ENCODE results near the gene RDX. TPM values are rescaled to one million over a fixed set of nuclear protein-coding genes. Genes with fewer than 3 reads are reported as not detected.
A peak's percentile ranks its signal among the peaks of the same experiment; 100 is the strongest.

Gene RDX
- total and polyA plus RNA-seq, 2 of the 13 experiments (the other 11 are each of a cell fraction or from before 2014, with no cell fraction given): 20.7 to 63.1 TPM

GRCh38 chr11:110305169-110306018, 9.0 kb upstream of the RDX start (continued):
- TF ChIP-seq, protein P1, sequence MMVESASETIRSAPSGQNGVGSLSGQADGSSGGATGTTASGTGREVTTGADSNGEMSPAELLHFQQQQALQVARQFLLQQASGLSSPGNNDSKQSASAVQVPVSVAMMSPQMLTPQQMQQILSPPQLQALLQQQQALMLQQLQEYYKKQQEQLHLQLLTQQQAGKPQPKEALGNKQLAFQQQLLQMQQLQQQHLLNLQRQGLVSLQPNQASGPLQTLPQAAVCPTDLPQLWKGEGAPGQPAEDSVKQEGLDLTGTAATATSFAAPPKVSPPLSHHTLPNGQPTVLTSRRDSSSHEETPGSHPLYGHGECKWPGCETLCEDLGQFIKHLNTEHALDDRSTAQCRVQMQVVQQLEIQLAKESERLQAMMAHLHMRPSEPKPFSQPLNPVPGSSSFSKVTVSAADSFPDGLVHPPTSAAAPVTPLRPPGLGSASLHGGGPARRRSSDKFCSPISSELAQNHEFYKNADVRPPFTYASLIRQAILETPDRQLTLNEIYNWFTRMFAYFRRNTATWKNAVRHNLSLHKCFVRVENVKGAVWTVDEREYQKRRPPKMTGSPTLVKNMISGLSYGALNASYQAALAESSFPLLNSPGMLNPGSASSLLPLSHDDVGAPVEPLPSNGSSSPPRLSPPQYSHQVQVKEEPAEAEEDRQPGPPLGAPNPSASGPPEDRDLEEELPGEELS (CRISPR knock-in tag; IDR thresholded peaks at IDR 0.05): no peak
- TF ChIP-seq KAT8 (CRISPR knock-in tag; IDR thresholded peaks at IDR 0.05) (no peak), FOXP1 (IDR thresholded peaks at IDR 0.05) (no peak), FOXP1 (CRISPR knock-in tag; IDR thresholded peaks at IDR 0.05) (peak; percentile 19; the same call in 1 of the 2 replicates), ZNF530 (CRISPR knock-in tag; IDR thresholded peaks at IDR 0.05; ENCODE audit: low read depth) (no peak), TBX2 (CRISPR knock-in tag; IDR thresholded peaks at IDR 0.05; ENCODE audit: borderline replicate concordance) (no peak), RBM22 (optimal IDR thresholded peaks at IDR 0.05; ENCODE audit: low read length) (no peak), ZNF354B (CRISPR knock-in tag; IDR thresholded peaks at IDR 0.05) (no peak), DNMT1 (CRISPR knock-in tag; IDR thresholded peaks at IDR 0.05) (no peak), MXI1 (IDR thresholded peaks at IDR 0.05; ENCODE audit: borderline replicate concordance, low read depth, low read length) (no peak), SALL1 (CRISPR knock-in tag; IDR thresholded peaks at IDR 0.05) (no peak), ZNF878 (CRISPR knock-in tag; IDR thresholded peaks at IDR 0.05) (no peak), SOX5 (CRISPR knock-in tag; IDR thresholded peaks at IDR 0.05; ENCODE audit: borderline replicate concordance) (peak; percentile 59; the same call in 1 of the 2 replicates), ZNF34 (CRISPR knock-in tag; IDR thresholded peaks at IDR 0.05; ENCODE audit: borderline replicate concordance) (no peak), RARG (CRISPR knock-in tag; IDR thresholded peaks at IDR 0.05; ENCODE audit: low read depth) (no peak), ZNF546 (CRISPR knock-in tag; conservative IDR thresholded peaks at IDR 0.05) (no peak), SAP130 (CRISPR knock-in tag; IDR thresholded peaks at IDR 0.05; ENCODE audit: low read depth) (peak; percentile 30; the same call in 1 of the 2 replicates), ZBTB7A (CRISPR knock-in tag; IDR thresholded peaks at IDR 0.05) (no peak), ZNF333 (CRISPR knock-in tag; IDR thresholded peaks at IDR 0.05; ENCODE audit: borderline replicate concordance) (no peak), KLF16 (CRISPR knock-in tag; IDR thresholded peaks at IDR 0.05) (0 out of 4 replicates have a peak, but pooled peaks of 1 of the 2 experiments have one; percentile 31), REPIN1 (CRISPR knock-in tag; IDR thresholded peaks at IDR 0.05; ENCODE audit: borderline replicate concordance, low read depth) (no peak), NCOA2 (CRISPR knock-in tag; IDR thresholded peaks at IDR 0.05) (peak; percentile 70), ZMYM4 (CRISPR knock-in tag; IDR thresholded peaks at IDR 0.05) (no peak), KLF9 (CRISPR knock-in tag; IDR thresholded peaks at IDR 0.05; ENCODE audit: low read depth) (no peak), SIX4 (CRISPR knock-in tag; IDR thresholded peaks at IDR 0.05) (peak; percentile 52), TEAD2 (CRISPR knock-in tag; IDR thresholded peaks at IDR 0.05) (no peak), ZSCAN12 (CRISPR knock-in tag; IDR thresholded peaks at IDR 0.05) (no peak), ZSCAN31 (CRISPR knock-in tag; IDR thresholded peaks at IDR 0.05; ENCODE audit: low read depth) (no peak), PHF5A (CRISPR knock-in tag; IDR thresholded peaks at IDR 0.05; ENCODE audit: low read depth, unreplicated experiment) (no peak)
- TF ChIP-seq, protein P2, sequence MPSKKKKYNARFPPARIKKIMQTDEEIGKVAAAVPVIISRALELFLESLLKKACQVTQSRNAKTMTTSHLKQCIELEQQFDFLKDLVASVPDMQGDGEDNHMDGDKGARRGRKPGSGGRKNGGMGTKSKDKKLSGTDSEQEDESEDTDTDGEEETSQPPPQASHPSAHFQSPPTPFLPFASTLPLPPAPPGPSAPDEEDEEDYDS (CRISPR knock-in tag; IDR thresholded peaks at IDR 0.05): no peak
- TF ChIP-seq, protein P3, sequence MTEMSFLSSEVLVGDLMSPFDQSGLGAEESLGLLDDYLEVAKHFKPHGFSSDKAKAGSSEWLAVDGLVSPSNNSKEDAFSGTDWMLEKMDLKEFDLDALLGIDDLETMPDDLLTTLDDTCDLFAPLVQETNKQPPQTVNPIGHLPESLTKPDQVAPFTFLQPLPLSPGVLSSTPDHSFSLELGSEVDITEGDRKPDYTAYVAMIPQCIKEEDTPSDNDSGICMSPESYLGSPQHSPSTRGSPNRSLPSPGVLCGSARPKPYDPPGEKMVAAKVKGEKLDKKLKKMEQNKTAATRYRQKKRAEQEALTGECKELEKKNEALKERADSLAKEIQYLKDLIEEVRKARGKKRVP (CRISPR knock-in tag; IDR thresholded peaks at IDR 0.05): peak in 1 of 2 experiments; percentile 65; a peak in 2 of 4 replicates

Measured in HepG2 (cell line).